IMR-90 (cell line): ENCODE measurements around the gene TNS3. TPM values are rescaled to one million over a fixed set of nuclear protein-coding genes. Genes with fewer than 3 reads are reported as not detected.

Experiments used
- ATAC-seq: fragments of 200-7000 bp; cut with Tn5 transposase; 2 replicates; pipeline ENCODE4 v1.9.1; 2020; ENCODE audit warnings: low read depth, mild to moderate bottlenecking, moderate library complexity
- BruUV-seq: library from RNA; stranded (reverse); fragments of 400-500 nt; replicated peaks from 2 replicates; lab custom pipeline; 2021; lab: Mats Ljungman, UMichigan
- CTCF ChIA-PET: fragments of 300-600 bp; formaldehyde crosslinking; extraction: SDS; loops from one replicate; lab custom pipeline; 2021; ENCODE audit warnings: antibody characterized with exemption; lab: Yijun Ruan, JAX
- POLR2A ChIA-PET: fragments of 300-600 bp; sonication (Branson Sonifier 250); formaldehyde crosslinking; loops from one replicate; lab custom pipeline; 2022; ENCODE audit warnings: antibody characterized with exemption; ENCODE audit not compliant: unreplicated experiment; lab: Charles Lee
- DNase-seq: peaks from one replicate; pipeline ENCODE4 v3.0.0; 2013
- H2AFZ ChIP-seq: replicated peaks from 2 replicates; pipeline ENCODE3; 2013; ENCODE audit warnings: low read length, mild to moderate bottlenecking; ENCODE audit not compliant: poor library complexity
- H2AK5ac ChIP-seq: 2 replicates; pipeline ENCODE4 v1.6.1; 2013; ENCODE audit warnings: low read depth, low read length, inconsistent platforms
- H2AK9ac ChIP-seq: replicated peaks from 2 replicates; pipeline ENCODE3; 2013; ENCODE audit warnings: mild to moderate bottlenecking, low read depth, low read length, moderate library complexity; ENCODE audit not compliant: poor library complexity
- H2BK120ac ChIP-seq: 2 replicates; pipeline ENCODE4 v1.6.1; 2013; ENCODE audit warnings: low read depth, low read length, inconsistent platforms
- H2BK15ac ChIP-seq: 3 replicates; pipeline ENCODE4 v1.6.1; 2013; ENCODE audit warnings: low read depth, low read length, inconsistent platforms
- H2BK20ac ChIP-seq: 2 replicates; pipeline ENCODE4 v1.6.1; 2013; ENCODE audit warnings: low read depth, mild to moderate bottlenecking, inconsistent platforms, low read length, moderate library complexity
- H2BK5ac ChIP-seq: 2 replicates; pipeline ENCODE4 v1.6.1; 2013; ENCODE audit warnings: mild to moderate bottlenecking, low read depth, low read length, inconsistent platforms; ENCODE audit not compliant: poor library complexity, severe bottlenecking
- H3K14ac ChIP-seq: replicated peaks from 2 replicates; pipeline ENCODE4 v1.6.1; 2013; ENCODE audit warnings: low read depth, low read length, inconsistent platforms
- H3K18ac ChIP-seq: 2 replicates; pipeline ENCODE4 v1.6.1; 2013; ENCODE audit warnings: low read depth, low read length, control low read depth
- H3K23ac ChIP-seq: 2 replicates; pipeline ENCODE4 v1.6.1; 2013; ENCODE audit warnings: low read depth, low read length, inconsistent platforms
- H3K27ac ChIP-seq: 2 replicates; pipeline ENCODE4 v1.5.1; 2013; ENCODE audit warnings: mild to moderate bottlenecking, control low read depth, low read length; ENCODE audit not compliant: insufficient read depth
- H3K27me3 ChIP-seq: 2 replicates; pipeline ENCODE4 v1.6.1; 2013; ENCODE audit warnings: low read length; ENCODE audit not compliant: control insufficient read depth, insufficient read depth
- H3K36me3 ChIP-seq: 2 replicates; pipeline ENCODE4 v1.6.1; 2013; ENCODE audit warnings: low read length, mixed read lengths; ENCODE audit not compliant: control insufficient read depth, insufficient read depth
- H3K4ac ChIP-seq: 2 replicates; pipeline ENCODE4 v1.6.1; 2013; ENCODE audit warnings: low read depth, low read length, inconsistent platforms
- H3K4me1 ChIP-seq: 2 replicates; pipeline ENCODE4 v1.6.1; 2013; ENCODE audit warnings: low read length, mixed read lengths; ENCODE audit not compliant: control insufficient read depth, insufficient read depth
- H3K4me2 ChIP-seq: 2 replicates; pipeline ENCODE4 v1.6.1; 2013; ENCODE audit warnings: low read depth, mild to moderate bottlenecking, control low read depth, low read length, moderate library complexity
- H3K4me3 ChIP-seq: 2 replicates; pipeline ENCODE4 v1.5.1; 2013; ENCODE audit warnings: low read depth, mild to moderate bottlenecking, control low read depth, low read length, moderate library complexity; ENCODE audit not compliant: insufficient read depth
- H3K56ac ChIP-seq: 2 replicates; pipeline ENCODE4 v1.6.1; 2013; ENCODE audit warnings: low read length, inconsistent platforms; ENCODE audit not compliant: insufficient read depth; ENCODE audit errors: extremely low read depth
- H3K79me1 ChIP-seq, 2 experiments: 2 replicates each; pipeline ENCODE4 v1.6.1; 2013; ENCODE audit warnings: low read length in 2 of 2, inconsistent platforms in 1 of 2, low read depth in 1 of 2
- H3K9ac ChIP-seq: 2 replicates; pipeline ENCODE4 v1.6.1; 2013; ENCODE audit warnings: low read depth, low read length, control low read depth
- H3K9me1 ChIP-seq: 2 replicates; pipeline ENCODE4 v1.6.1; 2013; ENCODE audit warnings: low read length, inconsistent platforms; ENCODE audit not compliant: insufficient read depth
- H3K9me3 ChIP-seq: 2 replicates; pipeline ENCODE4 v1.6.1; 2013; ENCODE audit warnings: low read length; ENCODE audit not compliant: control insufficient read depth, insufficient read depth
- H4K20me1 ChIP-seq: 2 replicates; pipeline ENCODE4 v1.6.1; 2013; ENCODE audit warnings: low read length, inconsistent platforms; ENCODE audit not compliant: insufficient read depth
- H4K5ac ChIP-seq: 2 replicates; pipeline ENCODE4 v1.6.1; 2013; ENCODE audit warnings: mild to moderate bottlenecking, low read depth, low read length, control low read depth
- H4K8ac ChIP-seq, 2 experiments: 2 replicates each; pipeline ENCODE4 v1.6.1; 2013; ENCODE audit warnings: low read depth in 2 of 2, low read length in 2 of 2, control low read depth in 1 of 2, inconsistent platforms in 1 of 2
- H4K91ac ChIP-seq: 2 replicates; pipeline ENCODE4 v1.6.1; 2013; ENCODE audit warnings: low read depth, low read length, inconsistent platforms; ENCODE audit not compliant: insufficient read depth
- BHLHE40 ChIP-seq: fragments of 150-350 bp; IDR thresholded peaks from 2 replicates; pipeline ENCODE4 v1.6.1; 2016; ENCODE audit warnings: mild to moderate bottlenecking, low read depth, low read length
- CEBPB ChIP-seq: IDR thresholded peaks from 2 replicates; pipeline ENCODE4 v1.6.1; 2012; ENCODE audit warnings: low read depth, low read length, improper control_type of control experiment
- CHD1 ChIP-seq: IDR thresholded peaks from 2 replicates; pipeline ENCODE4 v1.6.1; 2012; ENCODE audit warnings: low read depth, low read length, improper control_type of control experiment
- FOS ChIP-seq: fragments of 150-350 bp; IDR thresholded peaks from 2 replicates; pipeline ENCODE4 v1.6.1; 2016; ENCODE audit warnings: low read depth, low read length
- MAFK ChIP-seq: IDR thresholded peaks from 2 replicates; pipeline ENCODE4 v1.6.1; 2012; ENCODE audit warnings: low read depth, low read length, improper control_type of control experiment
- MAZ ChIP-seq: IDR thresholded peaks from 2 replicates; pipeline ENCODE4 v1.6.1; 2012; ENCODE audit warnings: low read depth, mild to moderate bottlenecking, low read length, improper control_type of control experiment, moderate library complexity, borderline replicate concordance
- MXI1 ChIP-seq: IDR thresholded peaks from 2 replicates; pipeline ENCODE4 v1.6.1; 2012; ENCODE audit warnings: low read depth, mild to moderate bottlenecking, low read length, moderate library complexity, borderline replicate concordance
- NFE2L2 ChIP-seq: fragments of 150-350 bp; IDR thresholded peaks from 2 replicates; pipeline ENCODE4 v1.6.1; 2016; ENCODE audit warnings: low read depth, mild to moderate bottlenecking, low read length
- POLR2A ChIP-seq: IDR thresholded peaks from 2 replicates; pipeline ENCODE4 v1.6.1; 2012; ENCODE audit warnings: mild to moderate bottlenecking, low read depth, low read length
- RAD21 ChIP-seq: IDR thresholded peaks from 2 replicates; pipeline ENCODE4 v1.6.1; 2012; ENCODE audit warnings: low read length, improper control_type of control experiment
- RCOR1 ChIP-seq: IDR thresholded peaks from 2 replicates; pipeline ENCODE4 v1.6.1; 2012; ENCODE audit warnings: mild to moderate bottlenecking, low read length, improper control_type of control experiment; ENCODE audit not compliant: insufficient replicate concordance
- SMC3 ChIP-seq: fragments of 150-350 bp; IDR thresholded peaks from 2 replicates; pipeline ENCODE4 v1.6.1; 2016; ENCODE audit warnings: low read depth, mild to moderate bottlenecking, antibody characterized with exemption, low read length, moderate library complexity
- WGBS, 2 experiments: methylation state at CpG; one replicate each; pipeline versions ENCODE4 v1.1.5 to v1.1.7; 2013; ENCODE audit warnings: missing lambda C conversion rate in 2 of 2; ENCODE audit not compliant: insufficient read length in 1 of 2; ENCODE audit errors: extremely low coverage in 2 of 2; 5-methylcytosine and 5-hydroxymethylcytosine counted together
- dilution Hi-C: fragments of 300-500 bp; cut with HindIII; formaldehyde crosslinking; loops from one replicate; pipeline ENCODE4 v1.14.3; 2018; ENCODE audit warnings: low sequenced_read_pairs; ENCODE audit not compliant: unreplicated experiment
- in situ Hi-C: fragments of 300-500 bp; cut with MboI; formaldehyde crosslinking; loops from 3 replicates; pipeline ENCODE4 v1.14.3; 2019; ENCODE audit warnings: low sequenced_read_pairs, inconsistent platforms, mixed read lengths
- intact Hi-C: fragments of 100-400 bp; cut with micrococcal nuclease; formaldehyde crosslinking; loops from 2 replicates; pipeline ENCODE4 v1.10.0; 2022
- polyA plus RNA-seq, 3 experiments: library from polyadenylated mRNA; depleted of rRNA; stranded (reverse); fragments of >200 nt; gene quantifications; 2 replicates each; pipeline ENCODE4 v1.2.3, GENCODE V29; 2012; ENCODE audit warnings: low replicate concordance in 1 of 3
- total RNA-seq: library from RNA; depleted of rRNA; stranded (reverse); fragments of >200 nt; gene quantifications from 2 replicates; pipeline ENCODE4 v1.2.3, GENCODE V29; 2012
- TF ChIP-seq, protein P1 (sequence below): fragments of 150-350 bp; IDR thresholded peaks from 2 replicates; pipeline ENCODE4 v1.6.1; 2016; ENCODE audit warnings: low read depth, mild to moderate bottlenecking, low read length, moderate library complexity, borderline replicate concordance
- TF ChIP-seq, protein P2 (sequence below): fragments of 150-350 bp; IDR thresholded peaks from 2 replicates; pipeline ENCODE4 v1.6.1; 2017; ENCODE audit warnings: mild to moderate bottlenecking, antibody characterized with exemption, low read length, low read depth
- TF ChIP-seq, protein P3 (sequence below): conservative IDR thresholded peaks from 2 replicates; pipeline ENCODE4 v1.5.1; 2012; ENCODE audit warnings: mild to moderate bottlenecking, low read depth, low read length, improper control_type of control experiment

TNS3 gene
- total and polyA plus RNA-seq, 2 of the 4 experiments (the other 2 are of a cell fraction), result 64.3 to 79.2 TPM

DNA sequence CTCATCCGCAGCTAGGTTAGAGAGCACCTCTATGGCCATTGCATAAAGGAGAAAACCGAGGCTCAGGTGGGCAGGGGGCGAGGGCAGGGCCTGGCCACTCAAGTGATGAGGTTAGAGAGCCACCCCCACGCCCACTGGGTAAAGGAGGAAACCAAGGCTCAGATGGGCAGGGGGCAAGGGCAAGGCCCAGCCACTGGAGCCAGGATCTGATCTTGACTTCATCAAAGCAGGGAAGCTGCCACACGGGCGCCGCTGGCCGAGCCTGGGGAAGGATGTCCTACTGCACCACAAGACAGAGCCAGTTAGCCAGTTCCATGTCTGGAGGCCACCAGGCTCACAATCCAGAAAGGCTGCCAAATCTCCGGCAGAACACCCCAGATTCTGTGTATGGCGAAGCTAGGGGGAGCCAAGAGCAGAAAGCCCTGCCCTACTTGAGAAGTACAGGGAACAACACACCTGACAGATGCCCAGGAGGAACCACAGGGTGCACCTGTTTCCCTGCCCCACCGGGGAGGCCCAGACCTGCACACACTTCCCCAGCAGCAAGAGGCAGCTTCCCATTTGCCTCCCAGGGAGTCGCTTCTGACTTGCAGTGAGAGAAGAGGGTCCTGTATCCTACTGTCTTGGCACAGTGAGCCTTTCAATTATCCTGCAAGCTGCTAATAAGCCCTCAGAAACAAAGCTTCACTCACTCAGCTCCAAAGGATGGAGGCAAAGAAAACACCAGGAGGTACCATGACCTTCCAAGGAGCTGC is 101.9 kb downstream of the TNS3 start:
- no peak for ATAC-seq
- Histone ChIP-seq H2BK15ac (peak overlapping the region; percentile 83; the same call in 1 of the 3 replicates), H3K14ac (peak overlapping the region; percentile 73), H3K27me3 (no peaks in the 10 kb centered on the region), H2AFZ (no peak overlapping the region), H3K4ac (peak overlapping the region; percentile 94), H4K91ac (peak overlapping the region; percentile 50), H3K9ac (no peak overlapping the region), H3K9me1 (peaks cover 60% of the 10 kb centered on the region), H3K23ac (peak overlapping the region; percentile 73), H2BK20ac (peak overlapping the region; percentile 95; the same call in 1 of the 2 replicates), H3K56ac (no peak overlapping the region), H4K8ac (peak overlapping the region in 1 of 2 experiments; percentile 47; a peak in 2 of 4 replicates), H4K5ac (no peak overlapping the region; the same call in 1 of the 2 replicates), H3K9me3 (no peaks in the 10 kb centered on the region), H3K36me3 (0 out of 2 replicates have a peak, but pooled peaks cover 4% of the 10 kb centered on the region), H3K27ac (no peak overlapping the region), H4K20me1 (peaks cover 65% of the 10 kb centered on the region), H2AK5ac (peak overlapping the region; percentile 95), H3K4me1 (peaks cover 58% of the 10 kb centered on the region), H3K4me3 (no peak overlapping the region), H2AK9ac (no peak overlapping the region), H3K4me2 (no peak overlapping the region), H2BK5ac (no peak overlapping the region), H3K79me1 (peaks cover 46 to 85% of the 10 kb centered on the region in 2 experiments), H3K18ac (no peak overlapping the region), H2BK120ac (peak overlapping the region; percentile 95)
- WGBS, 2 experiments, result 100% methylated on average over 2 of the region's 12 CpGs; no CpG with 5 or more reads in 1 of the 2 experiments
- ChIA-PET POLR2A (no interaction called here), CTCF (no interaction called here)
- dilution Hi-C loops (no loop called here), intact Hi-C loops (no loop called here), in situ Hi-C loops (no loop called here)
- no peak for DNase-seq
- BruUV-seq, result no TSS peak
- no peak for TF ChIP-seq POLR2A
- no peak for TF ChIP-seq RCOR1
- no peak for TF ChIP-seq RAD21
- TF ChIP-seq, protein P1, sequence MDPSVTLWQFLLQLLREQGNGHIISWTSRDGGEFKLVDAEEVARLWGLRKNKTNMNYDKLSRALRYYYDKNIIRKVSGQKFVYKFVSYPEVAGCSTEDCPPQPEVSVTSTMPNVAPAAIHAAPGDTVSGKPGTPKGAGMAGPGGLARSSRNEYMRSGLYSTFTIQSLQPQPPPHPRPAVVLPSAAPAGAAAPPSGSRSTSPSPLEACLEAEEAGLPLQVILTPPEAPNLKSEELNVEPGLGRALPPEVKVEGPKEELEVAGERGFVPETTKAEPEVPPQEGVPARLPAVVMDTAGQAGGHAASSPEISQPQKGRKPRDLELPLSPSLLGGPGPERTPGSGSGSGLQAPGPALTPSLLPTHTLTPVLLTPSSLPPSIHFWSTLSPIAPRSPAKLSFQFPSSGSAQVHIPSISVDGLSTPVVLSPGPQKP, result no peak
- no peak for TF ChIP-seq MXI1
- TF ChIP-seq, protein P2, sequence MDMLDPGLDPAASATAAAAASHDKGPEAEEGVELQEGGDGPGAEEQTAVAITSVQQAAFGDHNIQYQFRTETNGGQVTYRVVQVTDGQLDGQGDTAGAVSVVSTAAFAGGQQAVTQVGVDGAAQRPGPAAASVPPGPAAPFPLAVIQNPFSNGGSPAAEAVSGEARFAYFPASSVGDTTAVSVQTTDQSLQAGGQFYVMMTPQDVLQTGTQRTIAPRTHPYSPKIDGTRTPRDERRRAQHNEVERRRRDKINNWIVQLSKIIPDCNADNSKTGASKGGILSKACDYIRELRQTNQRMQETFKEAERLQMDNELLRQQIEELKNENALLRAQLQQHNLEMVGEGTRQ, result no peak
- no peak for TF ChIP-seq BHLHE40
- TF ChIP-seq SMC3, result no peak
- no peak for TF ChIP-seq MAFK
- no peak for TF ChIP-seq MAZ
- TF ChIP-seq, protein P3, sequence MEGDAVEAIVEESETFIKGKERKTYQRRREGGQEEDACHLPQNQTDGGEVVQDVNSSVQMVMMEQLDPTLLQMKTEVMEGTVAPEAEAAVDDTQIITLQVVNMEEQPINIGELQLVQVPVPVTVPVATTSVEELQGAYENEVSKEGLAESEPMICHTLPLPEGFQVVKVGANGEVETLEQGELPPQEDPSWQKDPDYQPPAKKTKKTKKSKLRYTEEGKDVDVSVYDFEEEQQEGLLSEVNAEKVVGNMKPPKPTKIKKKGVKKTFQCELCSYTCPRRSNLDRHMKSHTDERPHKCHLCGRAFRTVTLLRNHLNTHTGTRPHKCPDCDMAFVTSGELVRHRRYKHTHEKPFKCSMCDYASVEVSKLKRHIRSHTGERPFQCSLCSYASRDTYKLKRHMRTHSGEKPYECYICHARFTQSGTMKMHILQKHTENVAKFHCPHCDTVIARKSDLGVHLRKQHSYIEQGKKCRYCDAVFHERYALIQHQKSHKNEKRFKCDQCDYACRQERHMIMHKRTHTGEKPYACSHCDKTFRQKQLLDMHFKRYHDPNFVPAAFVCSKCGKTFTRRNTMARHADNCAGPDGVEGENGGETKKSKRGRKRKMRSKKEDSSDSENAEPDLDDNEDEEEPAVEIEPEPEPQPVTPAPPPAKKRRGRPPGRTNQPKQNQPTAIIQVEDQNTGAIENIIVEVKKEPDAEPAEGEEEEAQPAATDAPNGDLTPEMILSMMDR, result no peak
- TF ChIP-seq NFE2L2, result no peak
- TF ChIP-seq CEBPB, result no peak
- no peak for TF ChIP-seq CHD1
- no peak for TF ChIP-seq FOS
